GM23338 (cell line): ENCODE measurements around the gene BRI3BP. TPM values are rescaled to one million over a fixed set of nuclear protein-coding genes. Genes with fewer than 3 reads are reported as not detected.

Experiments
- ATAC-seq: fragments of 200-7000 bp; cut with Tn5 transposase; 3 replicates; pipeline ENCODE4 v1.9.1; 2020
- DNase-seq: peaks from one replicate; pipeline ENCODE4 v3.0.0-alpha.2; 2015; ENCODE audit warnings: low spot score
- H2AFZ ChIP-seq: fragments of 200-600 bp; sonication (generic); 2 replicates; pipeline ENCODE4 v1.8.0; 2016; ENCODE audit warnings: antibody characterized with exemption, mild to moderate bottlenecking, moderate library complexity
- H3F3A ChIP-seq: fragments of 200-600 bp; sonication (generic); replicated peaks from 2 replicates; pipeline ENCODE4 v1.8.0; 2017; ENCODE audit warnings: antibody characterized with exemption, mixed run types, low read depth
- H3K27ac ChIP-seq: fragments of 200-600 bp; sonication (generic); 2 replicates; pipeline ENCODE4 v1.6.1; 2016; ENCODE audit warnings: low read depth
- H3K27me3 ChIP-seq: fragments of 200-600 bp; sonication (generic); 2 replicates; pipeline ENCODE4 v1.8.0; 2016; ENCODE audit warnings: mild to moderate bottlenecking, mixed run types, moderate library complexity; ENCODE audit not compliant: insufficient read depth
- H3K36me3 ChIP-seq: fragments of 200-600 bp; sonication (generic); 2 replicates; pipeline ENCODE4 v1.8.0; 2016; ENCODE audit warnings: mild to moderate bottlenecking; ENCODE audit not compliant: insufficient read depth
- H3K4me1 ChIP-seq: fragments of 200-600 bp; sonication (generic); 2 replicates; pipeline ENCODE4 v1.8.0; 2016; ENCODE audit warnings: mild to moderate bottlenecking, moderate library complexity; ENCODE audit not compliant: insufficient read depth
- H3K4me2 ChIP-seq: fragments of 200-600 bp; sonication (generic); 2 replicates; pipeline ENCODE4 v1.7.1; 2017; ENCODE audit warnings: mixed run types
- H3K4me3 ChIP-seq: fragments of 200-600 bp; sonication (generic); 2 replicates; pipeline ENCODE4 v1.6.1; 2016; ENCODE audit warnings: mixed run types
- H3K79me2 ChIP-seq: fragments of 200-600 bp; sonication (generic); replicated peaks from 2 replicates; pipeline ENCODE4 v1.8.0; 2017; ENCODE audit warnings: mild to moderate bottlenecking; ENCODE audit not compliant: insufficient read depth
- H3K9me2 ChIP-seq: fragments of 200-600 bp; sonication (generic); 2 replicates; pipeline ENCODE4 v1.8.0; 2017; ENCODE audit not compliant: insufficient read depth
- H4K20me1 ChIP-seq: fragments of 200-600 bp; sonication (generic); replicated peaks from 2 replicates; pipeline ENCODE4 v1.8.0; 2017; ENCODE audit warnings: mild to moderate bottlenecking; ENCODE audit not compliant: insufficient read depth
- H3K27ac Mint-ChIP-seq: 2 replicates; pipeline ENCODE4 v1.8.0; 2020; ENCODE audit warnings: inconsistent platforms, mild to moderate bottlenecking, moderate library complexity, mixed read lengths
- H3K27me3 Mint-ChIP-seq: 3 replicates; pipeline ENCODE4 v1.8.0; 2022; ENCODE audit warnings: low read depth, mild to moderate bottlenecking, moderate library complexity, mixed read lengths, inconsistent platforms; ENCODE audit not compliant: insufficient read depth, poor library complexity
- H3K36me3 Mint-ChIP-seq: 3 replicates; pipeline ENCODE4 v1.8.0; 2021; ENCODE audit warnings: low read depth, mild to moderate bottlenecking, inconsistent platforms, moderate library complexity, mixed read lengths
- H3K4me1 Mint-ChIP-seq: 3 replicates; pipeline ENCODE4 v1.8.0; 2020; ENCODE audit warnings: mild to moderate bottlenecking, inconsistent platforms, mixed read lengths
- H3K4me3 Mint-ChIP-seq: 3 replicates; pipeline ENCODE4 v1.8.0; 2021; ENCODE audit warnings: moderate library complexity, mild to moderate bottlenecking, inconsistent platforms, mixed read lengths
- H3K9me3 Mint-ChIP-seq: 3 replicates; pipeline ENCODE4 v1.8.0; 2020; ENCODE audit warnings: moderate library complexity, mild to moderate bottlenecking, inconsistent platforms, mixed read lengths
- CREB1 ChIP-seq: fragments of 250-450 bp; sonication (Bioruptor Pico); IDR thresholded peaks from 2 replicates; pipeline ENCODE4 v1.5.0; 2020; ENCODE audit warnings: low read depth, mild to moderate bottlenecking, moderate library complexity
- ETS1 ChIP-seq: IDR thresholded peaks from 2 replicates; pipeline ENCODE4 v1.6.1; 2016; ENCODE audit warnings: antibody characterized with exemption
- EZH2phosphoT487 ChIP-seq: fragments of 200-600 bp; sonication (generic); IDR thresholded peaks from one replicate; pipeline ENCODE4 v1.8.1; 2018; ENCODE audit warnings: antibody characterized with exemption; ENCODE audit not compliant: unreplicated experiment
- JUNB ChIP-seq: IDR thresholded peaks from one replicate; pipeline ENCODE4 v1.6.1; 2016; ENCODE audit warnings: antibody characterized with exemption; ENCODE audit not compliant: unreplicated experiment
- POLR2AphosphoS5 ChIP-seq: IDR thresholded peaks from 2 replicates; pipeline ENCODE4 v1.6.1; 2016; ENCODE audit warnings: antibody characterized with exemption, low read depth
- ZNF114 ChIP-seq: fragments of 250-450 bp; sonication (Bioruptor Pico); IDR thresholded peaks from 2 replicates; pipeline ENCODE4 v1.5.0; 2020; ENCODE audit warnings: mild to moderate bottlenecking, moderate library complexity
- ZNF331 ChIP-seq: fragments of 250-450 bp; sonication (Bioruptor Pico); IDR thresholded peaks from 2 replicates; pipeline ENCODE4 v1.5.0; 2020; ENCODE audit warnings: low read depth, mild to moderate bottlenecking, moderate library complexity
- ZNF462 ChIP-seq: fragments of 250-450 bp; sonication (Bioruptor Pico); IDR thresholded peaks from 2 replicates; pipeline ENCODE4 v1.5.0; 2020; ENCODE audit warnings: mild to moderate bottlenecking, moderate library complexity
- polyA plus RNA-seq: library from polyadenylated mRNA; unstranded; fragments of >200 nt; fragmentation: Nextera tagmentation; extraction: Ambion mirVana; gene quantifications from 2 replicates; pipeline ENCODE4 v1.2.1, GENCODE V29; 2016
- total RNA-seq: library from RNA; depleted of rRNA; stranded (reverse); fragments of >200 nt; shearing (Covaris generic); gene quantifications from 2 replicates; pipeline ENCODE4 v1.2.3, GENCODE V29; 2014

The BRI3BP gene
- total and polyA plus RNA-seq, 2 experiments from 2014 or later: 5.8 to 10.7 TPM

- no peak for TF ChIP-seq ETS1
- TF ChIP-seq POLR2AphosphoS5: no peak
- TF ChIP-seq ZNF462 (CRISPR knock-in tag): no peak
- no peak for TF ChIP-seq CREB1
- no peak for TF ChIP-seq ZNF331 (CRISPR knock-in tag)
- no peak for TF ChIP-seq JUNB
- TF ChIP-seq EZH2phosphoT487: no peak
- no peak for TF ChIP-seq ZNF114 (CRISPR knock-in tag)
- DNase-seq (no peak), ATAC-seq (no peak)
- no peaks in the 10 kb centered on the region for H3F3A ChIP-seq
- H3K9me2 ChIP-seq: no peaks in the 10 kb centered on the region
- H2AFZ ChIP-seq: no peak overlapping the region
- Mint-ChIP-seq H3K4me1 (no peaks in the 10 kb centered on the region), H3K27ac (no peak overlapping the region), H3K9me3 (no peaks in the 10 kb centered on the region), H3K36me3 (peaks cover 80% of the 10 kb centered on the region), H3K4me3 (no peak overlapping the region), H3K27me3 (peaks cover 8% of the 10 kb centered on the region)
- H3K4me2 ChIP-seq: no peak overlapping the region
- H3K79me2 ChIP-seq: no peaks in the 10 kb centered on the region
- H4K20me1 ChIP-seq: no peaks in the 10 kb centered on the region
- H3K4me1 ChIP-seq: no peaks in the 10 kb centered on the region
- no peaks in the 10 kb centered on the region for H3K27me3 ChIP-seq
- no peak overlapping the region for H3K4me3 ChIP-seq
- no peak overlapping the region for H3K27ac ChIP-seq
- peaks cover 35% of the 10 kb centered on the region; the same call in 1 of the 2 replicates for H3K36me3 ChIP-seq
Observed at GRCh38 chr12:124963211-124963610, 30.2 kb upstream of the BRI3BP start.
